GM08714 (cell line): ENCODE results near the gene NAA60.
"Not testable (repeated sequence)": the region's sequence is repeated elsewhere in the genome, so short reads cannot be mapped to it uniquely, and the experiment has no call there.

ENCODE experiments used
- H3K4me3 ChIP-seq: fragments of 200-500 bp; sonication (Bioruptor generic); 2 replicates; pipeline ENCODE4 v1.5.1; 2014; ENCODE audit warnings: mild to moderate bottlenecking, low read length, inconsistent platforms
- ZNF274 ChIP-seq: IDR thresholded peaks from 2 replicates; pipeline ENCODE4 v1.6.1; 2012; ENCODE audit warnings: mild to moderate bottlenecking, low read depth, low read length

NAA60 gene

DNA sequence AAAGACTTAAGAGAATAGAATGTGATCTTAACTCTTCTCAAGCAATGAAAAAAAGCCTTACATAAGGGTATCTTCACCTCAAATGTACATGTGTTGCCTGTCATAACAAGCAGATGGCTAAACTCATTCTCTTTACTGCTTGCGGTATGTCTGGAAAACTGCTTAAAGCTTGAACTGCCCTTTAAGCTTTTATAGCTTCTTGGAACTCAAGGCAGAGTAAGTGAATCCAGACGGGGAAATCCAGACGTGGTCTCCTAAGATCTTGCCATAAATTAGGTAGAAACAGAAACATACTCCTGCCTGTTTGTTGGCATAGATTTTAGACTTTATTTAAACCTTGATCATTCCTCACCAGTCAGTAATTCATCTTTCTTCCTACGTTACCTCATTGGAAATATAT is 76.9 kb downstream of the NAA60 start:
- no peak overlapping the region for H3K4me3 ChIP-seq
- no peak for TF ChIP-seq ZNF274

GRCh38 chr16:3520841-3521240 is 77.4 kb downstream of the NAA60 start:
- no peak for TF ChIP-seq ZNF274
- no peak overlapping the region for H3K4me3 ChIP-seq

- no peak for TF ChIP-seq ZNF274
Observed at GRCh38 chr16:3523281-3523680, 79.8 kb downstream of the NAA60 start.

DNA sequence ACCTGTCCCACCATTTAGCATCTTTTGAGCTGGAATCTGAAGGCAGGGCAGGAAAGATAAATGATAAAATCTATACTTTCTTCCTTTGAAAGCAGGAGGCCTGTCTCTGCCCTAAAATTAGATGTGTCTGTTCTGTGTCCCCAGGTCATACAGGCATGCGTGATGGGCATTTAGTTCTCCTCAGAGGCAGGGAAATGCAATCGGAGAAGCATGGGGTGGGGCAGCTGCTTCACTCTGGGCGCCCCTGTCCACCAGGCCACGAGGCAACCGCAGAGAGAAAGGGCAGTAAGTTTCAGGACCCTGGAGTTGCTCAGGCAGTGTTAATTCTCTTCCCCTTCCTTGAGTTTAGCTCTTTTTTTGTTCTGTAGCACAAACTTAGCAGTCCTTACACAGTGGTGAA is 82.5 kb downstream of the NAA60 start:
- no peak overlapping the region for H3K4me3 ChIP-seq
- TF ChIP-seq ZNF274: no peak

More at GRCh38 chr16:3523281-3523680, 79.8 kb downstream of the NAA60 start:
- H3K4me3 ChIP-seq: no peak overlapping the region

DNA sequence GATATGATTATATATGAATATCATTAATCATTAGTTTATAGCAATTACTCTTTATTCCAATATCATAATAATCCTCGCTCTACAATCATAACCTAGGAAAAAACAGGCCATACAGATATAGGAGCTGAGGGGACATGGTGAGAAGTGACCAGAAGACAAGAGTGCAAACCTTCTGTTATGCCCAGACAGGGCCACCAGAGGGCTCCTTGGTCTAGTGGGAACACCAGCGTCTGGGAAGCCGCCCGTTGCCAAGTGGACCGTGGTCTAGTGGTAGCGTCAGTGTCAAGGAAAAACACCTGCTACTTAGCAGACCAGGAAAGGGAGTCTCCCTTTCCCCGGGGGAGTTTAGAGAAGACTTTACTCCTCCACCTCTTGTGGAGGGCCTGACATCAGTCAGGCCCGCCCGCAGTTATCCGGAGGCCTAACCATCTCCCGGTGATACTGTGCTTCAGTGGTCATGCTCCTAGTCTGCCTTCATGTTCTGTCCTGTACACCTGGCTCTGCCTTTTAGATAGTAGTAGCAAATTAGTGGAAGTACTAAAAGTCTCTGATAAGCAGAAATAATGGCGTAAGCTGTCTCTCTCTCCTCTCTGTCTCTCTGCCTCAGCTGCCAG is 83.8 kb downstream of the NAA60 start:
- not testable (repeated sequence) for H3K4me3 ChIP-seq

- TF ChIP-seq ZNF274: no peak
- no peak overlapping the region for H3K4me3 ChIP-seq
Observed at GRCh38 chr16:3528406-3528805, 84.9 kb downstream of the NAA60 start.

DNA sequence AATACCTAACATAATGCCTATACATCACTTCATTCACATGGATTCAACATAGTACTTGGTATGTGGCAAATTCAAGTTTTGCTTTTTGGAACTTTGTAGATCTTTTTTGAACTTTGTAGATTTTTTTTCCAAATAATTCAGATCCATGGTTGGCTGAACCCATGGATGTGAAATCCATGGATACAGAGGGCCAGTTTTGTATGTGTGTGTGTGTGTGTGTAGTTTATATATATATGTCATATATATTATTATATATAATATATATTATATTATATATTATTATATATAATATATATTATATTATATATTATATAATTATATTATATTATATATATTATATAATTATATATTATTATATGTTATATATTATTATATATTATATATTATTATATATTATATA is 85.7 kb downstream of the NAA60 start:
- H3K4me3 ChIP-seq: no peak overlapping the region
- TF ChIP-seq ZNF274: no peak

DNA sequence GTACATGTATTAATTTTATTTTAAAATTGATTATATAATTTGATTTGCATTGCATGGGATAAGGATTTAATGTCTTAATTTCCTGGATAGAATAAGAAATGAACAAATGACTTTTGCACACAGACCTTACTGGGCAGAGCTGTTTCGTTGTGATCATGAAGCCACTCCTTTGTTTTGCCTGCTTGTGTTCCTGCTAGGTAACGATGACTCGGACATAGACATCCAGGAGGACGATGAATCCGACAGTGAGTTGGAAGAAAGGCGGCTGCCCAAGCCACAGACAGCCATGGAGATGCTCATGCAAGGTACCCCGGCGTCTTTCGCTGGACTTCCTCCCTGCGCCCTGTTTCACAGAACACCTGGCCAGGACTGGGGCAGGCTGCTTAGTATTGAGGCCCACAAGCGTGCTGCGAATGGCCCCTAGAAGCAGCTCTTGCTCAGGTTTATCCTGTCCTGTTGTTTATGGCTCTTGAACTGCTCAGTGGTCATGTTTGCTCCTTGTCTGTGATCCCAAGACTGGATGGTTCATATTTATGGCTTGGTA is 87.0 kb downstream of the NAA60 start:
- TF ChIP-seq ZNF274: no peak
- H3K4me3 ChIP-seq: no peak overlapping the region

GRCh38 chr16:3532741-3533140 is 89.3 kb downstream of the NAA60 start:
- no peak for TF ChIP-seq ZNF274
- no peak overlapping the region for H3K4me3 ChIP-seq

DNA sequence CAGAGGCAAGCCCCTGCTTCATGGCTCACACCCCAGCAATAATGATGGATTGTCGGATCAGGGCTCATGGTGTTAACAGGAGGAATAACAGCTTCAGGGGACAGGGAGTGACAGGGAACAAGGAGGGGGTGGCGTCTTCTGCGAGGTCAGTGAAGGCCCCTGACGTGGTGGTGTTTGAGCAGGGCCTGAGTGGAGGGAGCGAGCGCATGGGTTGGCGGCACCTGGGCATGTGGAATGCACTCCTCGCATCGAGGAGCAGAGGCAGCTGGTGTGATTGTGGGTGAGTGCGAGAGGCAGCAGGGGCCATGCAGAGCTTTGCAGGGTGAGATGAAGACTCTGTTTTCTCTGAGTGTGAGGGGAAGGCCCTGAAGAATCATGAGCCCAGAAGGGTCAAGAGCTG is 90.6 kb downstream of the NAA60 start:
- no peak overlapping the region for H3K4me3 ChIP-seq
- TF ChIP-seq ZNF274: no peak

DNA sequence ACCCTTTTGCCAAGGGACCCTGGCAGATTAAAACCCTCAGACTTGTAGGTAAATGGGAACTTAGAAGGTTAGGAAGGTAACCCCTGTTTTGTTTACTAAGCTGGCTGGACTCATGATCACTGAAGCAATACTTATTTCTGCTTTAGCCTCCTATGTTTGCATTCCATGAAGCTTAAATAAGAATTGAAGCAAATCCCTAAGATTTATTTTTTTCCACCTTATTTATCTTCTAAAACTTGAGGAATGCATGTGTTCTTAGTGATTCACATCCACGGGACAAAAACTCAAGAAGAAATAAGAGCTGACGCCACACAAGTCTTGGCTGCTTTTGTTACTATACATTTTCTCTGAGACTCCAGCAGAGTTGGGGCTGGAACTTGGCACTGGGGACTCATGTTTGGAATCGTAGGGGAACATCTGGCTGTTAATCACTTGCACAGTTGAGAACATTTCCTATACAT is 92.8 kb downstream of the NAA60 start:
- TF ChIP-seq ZNF274: no peak
- H3K4me3 ChIP-seq: no peak overlapping the region
